Liver (tissue), 9 donors: ENCODE measurements around the gene TCF12. TPM values are rescaled to one million over a fixed set of nuclear protein-coding genes. Genes with fewer than 3 reads are reported as not detected.

Source experiments
- DNase-seq: peaks from one replicate; pipeline ENCODE4 v3.0.0-alpha.2; 2017; ENCODE audit warnings: low spot score
- H3K27ac ChIP-seq, 2 donors: one replicate each; pipeline ENCODE4 v1.7.0; 2013; ENCODE audit warnings: inconsistent platforms in 2 of 2, low read length in 2 of 2, control low read depth in 1 of 2, low read depth in 1 of 2, mild to moderate bottlenecking in 1 of 2
- H3K27me3 ChIP-seq, 4 donors: one replicate each; pipeline versions ENCODE4 v1.6.1 to v1.7.0; 2013; ENCODE audit warnings: low read length in 3 of 4, inconsistent platforms in 1 of 4, mild to moderate bottlenecking in 1 of 4, moderate library complexity in 1 of 4; ENCODE audit not compliant: control insufficient read depth in 4 of 4, insufficient read depth in 4 of 4
- H3K36me3 ChIP-seq, 4 donors: one replicate each; pipeline versions ENCODE4 v1.6.1 to v1.7.0; 2013; ENCODE audit warnings: low read length in 3 of 4, mild to moderate bottlenecking in 3 of 4, low read depth in 1 of 4, moderate library complexity in 1 of 4; ENCODE audit not compliant: control insufficient read depth in 4 of 4, insufficient read depth in 3 of 4
- H3K4me1 ChIP-seq, 4 donors: one replicate each; pipeline versions ENCODE4 v1.6.1 to v1.7.0; 2013; ENCODE audit warnings: low read length in 3 of 4, mild to moderate bottlenecking in 3 of 4, moderate library complexity in 1 of 4; ENCODE audit not compliant: control insufficient read depth in 4 of 4, insufficient read depth in 4 of 4
- H3K4me3 ChIP-seq, 3 donors: one replicate each; pipeline versions ENCODE4 v1.6.1 to v1.7.0; 2013; ENCODE audit warnings: low read length in 3 of 3, control low read depth in 1 of 3, low read depth in 1 of 3, mild to moderate bottlenecking in 1 of 3
- H3K9ac ChIP-seq, 2 donors: one replicate each; pipeline ENCODE4 v1.7.0; 2013; ENCODE audit warnings: low read length in 2 of 2, mild to moderate bottlenecking in 2 of 2, moderate library complexity in 2 of 2, control low read depth in 1 of 2, low read depth in 1 of 2
- H3K9me3 ChIP-seq, 4 donors: one replicate each; pipeline versions ENCODE4 v1.6.1 to v1.7.0; 2013; ENCODE audit warnings: low read length in 3 of 4; ENCODE audit not compliant: control insufficient read depth in 4 of 4
- ATF3 ChIP-seq: IDR thresholded peaks from 2 replicates; pipeline ENCODE4 v1.6.1; 2016; ENCODE audit warnings: antibody characterized with exemption
- CTCF ChIP-seq: fragments of 150-350 bp; IDR thresholded peaks from 2 replicates; pipeline ENCODE4 v1.5.1; 2017; ENCODE audit warnings: improper control_type of control experiment, low read depth, low read length; ENCODE audit not compliant: missing input control
- EGR1 ChIP-seq, 2 donors: IDR thresholded peaks; 2 replicates each; pipeline ENCODE4 v1.6.1; 2016 to 2018; ENCODE audit warnings: antibody characterized with exemption in 2 of 2, low read depth in 2 of 2
- FOXA1 ChIP-seq: IDR thresholded peaks from 2 replicates; pipeline ENCODE4 v1.6.1; 2016; ENCODE audit warnings: antibody characterized with exemption
- FOXA2 ChIP-seq: IDR thresholded peaks from 2 replicates; pipeline ENCODE4 v1.6.1; 2016; ENCODE audit warnings: antibody characterized with exemption
- GABPA ChIP-seq, 2 donors: IDR thresholded peaks in 1 of 2; conservative IDR thresholded peaks in 1 of 2; 2 replicates each; pipeline ENCODE4 v1.6.1; 2016; ENCODE audit warnings: antibody characterized with exemption in 2 of 2, mild to moderate bottlenecking in 1 of 2, moderate library complexity in 1 of 2
- HNF4A ChIP-seq, 2 donors: conservative IDR thresholded peaks; 2 replicates each; pipeline ENCODE4 v1.6.1; 2016; ENCODE audit warnings: antibody characterized with exemption in 2 of 2, mild to moderate bottlenecking in 2 of 2
- HNF4G ChIP-seq: IDR thresholded peaks from 2 replicates; pipeline ENCODE4 v1.6.1; 2016; ENCODE audit warnings: antibody characterized with exemption
- JUND ChIP-seq, 2 donors: IDR thresholded peaks; 2 replicates each; pipeline ENCODE4 v1.6.1; 2016; ENCODE audit warnings: antibody characterized with exemption in 2 of 2
- NR2F2 ChIP-seq: IDR thresholded peaks from 2 replicates; pipeline ENCODE4 v1.6.1; 2016; ENCODE audit warnings: antibody characterized with exemption
- RAD21 ChIP-seq, 2 donors: IDR thresholded peaks; 2 replicates each; pipeline ENCODE4 v1.6.1; 2016; ENCODE audit warnings: antibody characterized with exemption in 2 of 2, mild to moderate bottlenecking in 2 of 2
- RXRA ChIP-seq, 2 donors: IDR thresholded peaks; 2 replicates each; pipeline ENCODE4 v1.6.1; 2017 to 2018; ENCODE audit warnings: antibody characterized with exemption in 2 of 2, mild to moderate bottlenecking in 1 of 2
- SP1 ChIP-seq: IDR thresholded peaks from 2 replicates; pipeline ENCODE4 v1.6.1; 2018; ENCODE audit warnings: antibody characterized with exemption, mild to moderate bottlenecking
- TAF1 ChIP-seq: conservative IDR thresholded peaks from 2 replicates; pipeline ENCODE4 v1.6.1; 2016; ENCODE audit warnings: antibody characterized with exemption, mild to moderate bottlenecking
- YY1 ChIP-seq: IDR thresholded peaks from 2 replicates; pipeline ENCODE4 v1.6.1; 2016; ENCODE audit warnings: antibody characterized with exemption, mild to moderate bottlenecking
- ZBTB33 ChIP-seq: IDR thresholded peaks from 2 replicates; pipeline ENCODE4 v1.6.1; 2016; ENCODE audit warnings: antibody characterized with exemption
- WGBS: extraction: QIAGEN DNeasy Blood & Tissue Kit; methylation state at CpG from one replicate; pipeline ENCODE4 v1.1.7; 2013; 5-methylcytosine and 5-hydroxymethylcytosine counted together
- polyA plus RNA-seq, 2 donors: library from polyadenylated mRNA; stranded (reverse) in 1 of 2; unstranded in 1 of 2; fragments of 200-250 nt in 1 of 2; fragments of >200 nt in 1 of 2; fragmentation: Nextera tagmentation in 1 of 2; extraction: Ambion mirVana in 1 of 2; gene quantifications; one replicate each; pipeline versions ENCODE4 v1.2.1 to v1.2.3, GENCODE V29; 2013 to 2015
- total RNA-seq, 2 donors: library from RNA; depleted of rRNA; stranded (reverse); fragments of >200 nt; gene quantifications; one replicate each; pipeline ENCODE4 v1.2.3, GENCODE V29; 2014
- TF ChIP-seq, protein P1 (sequence below): IDR thresholded peaks from 2 replicates; pipeline ENCODE4 v1.6.1; 2016; ENCODE audit warnings: antibody characterized with exemption, mild to moderate bottlenecking
- donor health status: healthy.
- donor health status: healthy.
- donor health status: healthy.
- donor health status: healthy.
- donor health status: healthy.

TCF12 gene
- total and polyA plus RNA-seq, 4 donors = 8.7 to 38.3 (median 22.3) TPM

GRCh38 chr15:57314221-57314620, 395.8 kb downstream of the TCF12 start:
- Histone ChIP-seq H3K36me3 (no peaks in the 10 kb centered on the region), H3K27ac (no peak overlapping the region), H3K4me3 (no peak overlapping the region), H3K27me3 (no peaks in the 10 kb centered on the region), H3K4me1 (no peaks in the 10 kb centered on the region), H3K9ac (no peak overlapping the region), H3K9me3 (no peaks in the 10 kb centered on the region)
- WGBS = 91% methylated on average over 3 of the region's 3 CpGs
- no peak for TF ChIP-seq GABPA (IDR thresholded peaks at IDR 0.05 in 1 of 2, conservative IDR thresholded peaks at IDR 0.05 in 1 of 2)
- TF ChIP-seq CTCF = no peak
- TF ChIP-seq EGR1 (IDR thresholded peaks at IDR 0.05; ENCODE audit: low read depth in 2 of 2) = no peak
- TF ChIP-seq RAD21 (IDR thresholded peaks at IDR 0.05) = no peak
- TF ChIP-seq RXRA (IDR thresholded peaks at IDR 0.05) = no peak
- TF ChIP-seq ATF3 = no peak
- TF ChIP-seq JUND (IDR thresholded peaks at IDR 0.05) = no peak
- TF ChIP-seq SP1 = no peak
- TF ChIP-seq YY1 = no peak
- no peak for TF ChIP-seq HNF4G
- TF ChIP-seq FOXA2 = no peak
- TF ChIP-seq, protein P1, sequence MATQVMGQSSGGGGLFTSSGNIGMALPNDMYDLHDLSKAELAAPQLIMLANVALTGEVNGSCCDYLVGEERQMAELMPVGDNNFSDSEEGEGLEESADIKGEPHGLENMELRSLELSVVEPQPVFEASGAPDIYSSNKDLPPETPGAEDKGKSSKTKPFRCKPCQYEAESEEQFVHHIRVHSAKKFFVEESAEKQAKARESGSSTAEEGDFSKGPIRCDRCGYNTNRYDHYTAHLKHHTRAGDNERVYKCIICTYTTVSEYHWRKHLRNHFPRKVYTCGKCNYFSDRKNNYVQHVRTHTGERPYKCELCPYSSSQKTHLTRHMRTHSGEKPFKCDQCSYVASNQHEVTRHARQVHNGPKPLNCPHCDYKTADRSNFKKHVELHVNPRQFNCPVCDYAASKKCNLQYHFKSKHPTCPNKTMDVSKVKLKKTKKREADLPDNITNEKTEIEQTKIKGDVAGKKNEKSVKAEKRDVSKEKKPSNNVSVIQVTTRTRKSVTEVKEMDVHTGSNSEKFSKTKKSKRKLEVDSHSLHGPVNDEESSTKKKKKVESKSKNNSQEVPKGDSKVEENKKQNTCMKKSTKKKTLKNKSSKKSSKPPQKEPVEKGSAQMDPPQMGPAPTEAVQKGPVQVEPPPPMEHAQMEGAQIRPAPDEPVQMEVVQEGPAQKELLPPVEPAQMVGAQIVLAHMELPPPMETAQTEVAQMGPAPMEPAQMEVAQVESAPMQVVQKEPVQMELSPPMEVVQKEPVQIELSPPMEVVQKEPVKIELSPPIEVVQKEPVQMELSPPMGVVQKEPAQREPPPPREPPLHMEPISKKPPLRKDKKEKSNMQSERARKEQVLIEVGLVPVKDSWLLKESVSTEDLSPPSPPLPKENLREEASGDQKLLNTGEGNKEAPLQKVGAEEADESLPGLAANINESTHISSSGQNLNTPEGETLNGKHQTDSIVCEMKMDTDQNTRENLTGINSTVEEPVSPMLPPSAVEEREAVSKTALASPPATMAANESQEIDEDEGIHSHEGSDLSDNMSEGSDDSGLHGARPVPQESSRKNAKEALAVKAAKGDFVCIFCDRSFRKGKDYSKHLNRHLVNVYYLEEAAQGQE = no peak
- DNase-seq = no peak

- TF ChIP-seq HNF4A (conservative IDR thresholded peaks at IDR 0.05) (no peak), YY1 (no peak), EGR1 (IDR thresholded peaks at IDR 0.05; ENCODE audit: low read depth in 2 of 2) (no peak), ATF3 (no peak), RXRA (IDR thresholded peaks at IDR 0.05) (no peak), TAF1 (no peak), NR2F2 (no peak), ZBTB33 (no peak), SP1 (no peak), JUND (IDR thresholded peaks at IDR 0.05) (no peak), RAD21 (IDR thresholded peaks at IDR 0.05) (no peak), GABPA (IDR thresholded peaks at IDR 0.05 in 1 of 2, conservative IDR thresholded peaks at IDR 0.05 in 1 of 2) (no peak), FOXA1 (no peak)
- TF ChIP-seq, protein P1 = no peak
- no peak overlapping the region for H3K9ac ChIP-seq
- 71% methylated on average over 4 of the region's 4 CpGs for WGBS
- H3K9me3 ChIP-seq = no peaks in the 10 kb centered on the region
- no peak overlapping the region for H3K27ac ChIP-seq
- no peak for DNase-seq
- H3K36me3 ChIP-seq = no peaks in the 10 kb centered on the region
- H3K27me3 ChIP-seq = no peaks in the 10 kb centered on the region
- no peak overlapping the region for H3K4me3 ChIP-seq
- H3K4me1 ChIP-seq = no peaks in the 10 kb centered on the region
Measured at GRCh38 chr15:57316451-57316850, 398.0 kb downstream of the TCF12 start.
